Rectal smooth muscle tissue (tissue), 1 donor: ENCODE results near the gene PHLPP1.
"Not testable (repeated sequence)": the region's sequence is repeated elsewhere in the genome, so short reads cannot be mapped to it uniquely, and the experiment has no call there.

Source experiments
- H3K27ac ChIP-seq: one replicate; pipeline ENCODE4 v1.7.0; 2013; ENCODE audit warnings: low read depth, low read length, inconsistent platforms
- H3K27me3 ChIP-seq: one replicate; pipeline ENCODE4 v1.7.0; 2013; ENCODE audit warnings: low read length; ENCODE audit not compliant: control insufficient read depth, insufficient read depth
- H3K36me3 ChIP-seq: one replicate; pipeline ENCODE4 v1.7.0; 2013; ENCODE audit warnings: low read length; ENCODE audit not compliant: control insufficient read depth, insufficient read depth
- H3K4me1 ChIP-seq: one replicate; pipeline ENCODE4 v1.7.0; 2013; ENCODE audit warnings: low read length; ENCODE audit not compliant: control insufficient read depth, insufficient read depth
- H3K4me3 ChIP-seq: one replicate; pipeline ENCODE4 v1.7.0; 2013; ENCODE audit warnings: low read length
- H3K9ac ChIP-seq: one replicate; pipeline ENCODE4 v1.7.0; 2013; ENCODE audit warnings: low read length

PHLPP1 gene

GRCh38 chr18:62709908-62710307 lies 5.4 kb upstream of the PHLPP1 start:
- not testable (repeated sequence) for H3K36me3 ChIP-seq, H3K4me3 ChIP-seq, H3K4me1 ChIP-seq, H3K27ac ChIP-seq, H3K9ac ChIP-seq, H3K27me3 ChIP-seq

- Histone ChIP-seq H3K27ac (no peak overlapping the region), H3K27me3 (no peaks in the 10 kb centered on the region), H3K4me3 (no peak overlapping the region), H3K4me1 (no peaks in the 10 kb centered on the region), H3K36me3 (no peaks in the 10 kb centered on the region), H3K9ac (no peak overlapping the region)
Observed at GRCh38 chr18:62710417-62710816, 4.9 kb upstream of the PHLPP1 start.

- H3K27ac ChIP-seq = no peak overlapping the region
- no peaks in the 10 kb centered on the region for H3K27me3 ChIP-seq
- H3K4me3 ChIP-seq = no peak overlapping the region
- H3K9ac ChIP-seq = no peak overlapping the region
- no peaks in the 10 kb centered on the region for H3K36me3 ChIP-seq
- no peaks in the 10 kb centered on the region for H3K4me1 ChIP-seq
Observed at GRCh38 chr18:62711781-62712180, 3.6 kb upstream of the PHLPP1 start.

DNA sequence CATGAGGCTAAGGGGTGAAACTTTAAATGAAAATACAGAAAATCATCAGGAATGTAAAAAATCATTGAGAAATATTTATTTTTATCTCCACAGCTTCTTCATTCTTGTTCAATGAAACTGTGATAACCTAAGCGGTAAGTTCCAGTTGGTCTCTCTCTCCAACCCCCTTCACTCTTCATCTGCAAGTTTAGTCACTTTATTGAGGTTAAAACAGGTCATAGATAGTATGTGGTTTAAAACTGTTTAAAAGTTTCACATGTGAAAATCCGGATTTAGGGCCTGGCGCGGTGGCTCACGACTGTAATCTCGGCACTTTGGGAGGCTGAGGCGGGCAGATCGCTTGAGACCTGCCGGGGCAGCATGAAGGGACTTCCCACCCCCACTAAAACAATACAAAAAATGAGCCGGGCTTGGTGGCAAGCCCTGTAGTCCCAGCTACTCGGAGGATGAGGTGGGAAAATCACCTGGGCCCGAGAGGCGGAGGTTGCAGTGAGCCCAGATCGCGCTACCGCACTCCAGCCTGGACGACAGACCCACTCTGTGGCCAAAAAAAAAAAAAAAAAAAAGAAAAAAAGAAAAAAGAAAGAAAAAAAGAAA lies 1.6 kb upstream of the PHLPP1 start:
- Histone ChIP-seq H3K4me1 (peaks cover 5% of the 10 kb centered on the region), H3K27me3 (no peaks in the 10 kb centered on the region), H3K4me3 (no peak overlapping the region), H3K9ac (no peak overlapping the region), H3K27ac (no peak overlapping the region), H3K36me3 (no peaks in the 10 kb centered on the region)

DNA sequence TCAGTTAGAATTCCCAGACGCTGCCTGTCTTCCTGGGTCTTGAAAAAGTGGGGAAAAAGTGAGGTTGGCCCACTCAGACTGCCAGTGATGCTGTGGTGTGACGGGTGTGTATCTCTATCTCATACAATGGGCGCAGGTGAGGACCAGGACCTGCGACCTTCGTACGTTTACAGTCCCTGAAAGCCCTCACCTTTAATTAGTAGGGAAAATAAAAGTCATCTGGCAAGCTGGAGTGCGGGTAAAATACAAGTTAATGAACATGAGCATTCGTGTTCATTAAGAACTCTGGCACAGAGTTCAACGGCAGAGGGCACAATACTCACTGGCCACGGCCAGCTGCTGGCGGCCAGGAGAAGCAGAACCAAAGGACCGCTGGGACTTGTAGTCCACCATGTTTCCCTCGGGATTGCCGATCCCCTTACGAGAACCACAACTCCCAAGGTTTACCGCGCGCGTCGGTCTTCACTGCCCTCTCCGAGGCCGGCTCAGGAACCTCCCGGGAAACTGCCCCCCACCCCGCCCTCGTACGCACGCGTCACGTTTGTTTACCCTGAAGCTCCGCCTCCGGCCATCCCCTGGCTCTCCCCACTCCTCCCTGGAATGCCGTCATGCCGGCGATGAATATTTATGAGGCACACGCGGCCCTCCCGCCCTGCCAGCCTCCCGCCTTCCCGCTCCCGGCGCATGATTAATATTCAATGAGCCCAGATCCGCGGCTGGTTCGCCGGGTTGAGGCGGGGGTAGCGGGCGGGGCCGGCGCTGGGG lies 488 bp upstream of the PHLPP1 start:
- peaks cover 11% of the 10 kb centered on the region for H3K4me1 ChIP-seq
- H3K36me3 ChIP-seq = no peaks in the 10 kb centered on the region
- no peaks in the 10 kb centered on the region for H3K27me3 ChIP-seq
- H3K9ac ChIP-seq = peak overlapping the region; percentile 51
- peak overlapping the region; percentile 91 for H3K27ac ChIP-seq
- H3K4me3 ChIP-seq = peak overlapping the region; percentile 40

DNA sequence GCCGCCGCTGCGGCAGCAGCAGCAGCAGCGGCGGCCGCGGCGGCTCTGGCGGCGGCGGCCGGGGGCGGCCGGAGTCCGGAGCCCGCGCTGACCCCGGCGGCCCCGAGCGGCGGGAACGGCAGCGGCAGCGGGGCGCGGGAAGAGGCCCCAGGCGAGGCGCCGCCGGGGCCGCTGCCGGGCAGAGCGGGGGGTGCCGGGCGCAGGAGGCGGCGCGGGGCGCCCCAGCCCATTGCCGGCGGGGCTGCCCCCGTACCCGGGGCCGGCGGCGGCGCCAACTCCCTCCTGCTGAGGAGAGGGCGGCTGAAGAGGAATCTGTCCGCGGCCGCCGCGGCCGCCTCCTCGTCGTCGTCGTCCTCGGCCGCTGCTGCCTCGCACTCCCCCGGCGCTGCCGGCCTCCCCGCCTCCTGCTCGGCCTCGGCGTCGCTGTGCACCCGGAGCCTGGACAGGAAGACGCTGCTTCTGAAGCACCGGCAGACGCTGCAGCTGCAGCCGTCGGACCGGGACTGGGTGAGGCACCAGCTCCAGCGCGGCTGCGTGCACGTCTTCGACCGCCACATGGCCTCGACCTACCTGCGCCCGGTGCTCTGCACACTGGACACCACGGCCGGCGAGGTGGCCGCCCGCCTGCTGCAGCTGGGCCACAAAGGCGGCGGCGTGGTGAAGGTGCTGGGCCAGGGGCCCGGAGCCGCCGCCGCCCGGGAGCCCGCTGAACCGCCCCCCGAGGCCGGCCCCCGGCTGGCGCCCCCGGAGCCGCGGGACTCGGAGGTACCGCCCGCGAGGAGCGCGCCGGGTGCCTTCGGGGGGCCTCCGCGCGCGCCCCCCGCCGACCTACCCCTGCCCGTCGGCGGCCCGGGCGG lies 646 bp downstream of the PHLPP1 start:
- H3K9ac ChIP-seq = no peak overlapping the region
- H3K27ac ChIP-seq = peak overlapping the region; percentile 91
- H3K4me3 ChIP-seq = peak overlapping the region; percentile 74
- H3K27me3 ChIP-seq = no peaks in the 10 kb centered on the region
- H3K36me3 ChIP-seq = no peaks in the 10 kb centered on the region
- H3K4me1 ChIP-seq = peaks cover 11% of the 10 kb centered on the region

GRCh38 chr18:62716619-62717168 lies 1.4 kb downstream of the PHLPP1 start:
- H3K27ac ChIP-seq = peak overlapping the region; percentile 9
- H3K4me3 ChIP-seq = peak overlapping the region; percentile 69
- peak overlapping the region; percentile 30 for H3K9ac ChIP-seq
- peaks cover 11% of the 10 kb centered on the region for H3K4me1 ChIP-seq
- H3K27me3 ChIP-seq = no peaks in the 10 kb centered on the region
- no peaks in the 10 kb centered on the region for H3K36me3 ChIP-seq

- no peaks in the 10 kb centered on the region for H3K36me3 ChIP-seq
Observed at GRCh38 chr18:62717169-62717924, 2.0 kb downstream of the PHLPP1 start.

DNA sequence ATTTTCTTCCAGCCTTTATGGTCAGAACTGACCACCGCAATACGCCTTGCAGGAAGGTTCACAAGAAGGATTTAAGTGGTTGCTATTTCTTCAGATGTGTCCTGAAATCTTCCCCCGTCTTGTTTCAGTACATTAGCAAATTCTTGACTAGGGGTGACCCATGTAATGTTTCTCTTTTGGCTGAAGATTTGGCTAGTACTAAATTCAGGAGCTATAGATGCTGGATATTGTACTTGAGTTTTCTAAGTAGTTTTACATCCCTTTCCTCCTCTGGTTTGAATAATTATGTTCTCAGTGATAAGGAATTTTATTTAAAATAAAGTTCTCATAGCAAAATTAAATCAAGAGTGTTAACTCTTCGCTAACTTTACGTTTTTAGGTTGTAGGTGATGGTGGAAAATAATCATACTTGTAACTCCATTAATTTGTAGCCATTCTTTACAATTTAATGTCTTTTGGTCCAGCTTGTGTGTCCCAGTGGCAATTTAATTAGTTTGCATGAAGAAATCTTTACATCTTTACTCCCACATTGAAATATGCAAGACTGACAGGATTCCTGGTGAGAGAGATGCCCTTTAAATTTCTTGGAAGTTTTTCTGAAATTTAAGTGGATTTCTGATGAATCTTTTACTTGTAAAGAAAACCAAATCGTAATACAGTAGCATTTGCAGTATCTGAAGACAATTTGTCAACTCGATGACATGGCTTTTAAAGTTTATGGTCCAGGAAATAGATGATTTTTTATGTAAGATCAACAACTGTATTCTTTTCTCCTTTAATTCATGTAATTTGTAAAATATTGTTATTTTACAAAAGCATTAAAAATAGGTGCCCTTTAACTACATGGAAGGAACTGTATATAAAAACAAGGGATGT lies 2.8 kb downstream of the PHLPP1 start:
- Histone ChIP-seq H3K27ac (no peak overlapping the region), H3K4me1 (peaks cover 11% of the 10 kb centered on the region), H3K27me3 (no peaks in the 10 kb centered on the region), H3K9ac (no peak overlapping the region), H3K4me3 (peak overlapping the region; percentile 69), H3K36me3 (no peaks in the 10 kb centered on the region)

More at GRCh38 chr18:62717169-62717924, 2.0 kb downstream of the PHLPP1 start:
- no peaks in the 10 kb centered on the region for H3K27me3 ChIP-seq
- H3K4me3 ChIP-seq = peak overlapping the region; percentile 69
- H3K9ac ChIP-seq = peak overlapping the region; percentile 18
- no peak overlapping the region for H3K27ac ChIP-seq
- H3K4me1 ChIP-seq = peaks cover 11% of the 10 kb centered on the region

DNA sequence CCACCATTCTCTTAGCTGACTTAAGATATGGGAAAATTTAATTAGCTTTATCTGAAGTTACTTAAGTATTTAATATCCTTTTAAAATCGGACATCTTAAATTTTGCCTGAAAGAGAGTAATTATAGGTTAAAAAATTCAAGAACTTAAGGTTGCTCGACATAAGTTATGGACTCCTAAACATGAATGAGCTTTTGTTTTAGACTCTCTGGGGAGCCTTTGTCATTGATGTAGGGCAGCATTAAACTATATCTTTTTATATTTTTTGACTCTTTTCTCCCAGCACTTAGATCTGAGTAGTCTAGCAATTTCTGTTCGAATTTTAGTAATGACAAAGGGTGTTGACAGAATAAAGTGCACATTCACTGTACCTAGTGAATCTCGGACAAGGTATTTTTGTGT lies 4.7 kb downstream of the PHLPP1 start:
- peaks cover 11% of the 10 kb centered on the region for H3K4me1 ChIP-seq
- no peak overlapping the region for H3K27ac ChIP-seq
- no peaks in the 10 kb centered on the region for H3K27me3 ChIP-seq
- no peaks in the 10 kb centered on the region for H3K36me3 ChIP-seq
- H3K9ac ChIP-seq = no peak overlapping the region
- no peak overlapping the region for H3K4me3 ChIP-seq
